HEK293 (cell line): ENCODE results near the gene OSCP1.

Experiments used
- CTCF ChIA-PET: fragments of 350-600 bp; formaldehyde crosslinking; extraction: SDS; loops from one replicate; lab custom pipeline; 2021; ENCODE audit warnings: antibody characterized with exemption; lab: Yijun Ruan, JAX
- POLR2A ChIA-PET: fragments of 300-600 bp; formaldehyde crosslinking; extraction: SDS; loops from one replicate; lab custom pipeline; 2020; ENCODE audit warnings: antibody characterized with exemption, inconsistent platforms; lab: Yijun Ruan, JAX
- H3K27ac ChIP-seq: fragments of 200-500 bp; sonication (Bioruptor generic); 2 replicates; pipeline ENCODE4 v1.5.1; 2014; ENCODE audit warnings: low read depth, low read length, control low read depth, inconsistent platforms; ENCODE audit errors: extremely low read depth
- H3K36me3 ChIP-seq, 2 experiments: fragments of 200-500 bp in 1 of 2; sonication (Bioruptor generic) in 1 of 2; 1 replicate in 1 of 2; 2 replicates in 1 of 2; pipeline ENCODE4 v1.5.1; 2014 to 2017; ENCODE audit warnings: inconsistent platforms in 2 of 2, low read length in 2 of 2; ENCODE audit not compliant: control insufficient read depth in 2 of 2, insufficient read depth in 1 of 2
- H3K4me1 ChIP-seq: fragments of 200-500 bp; sonication (Bioruptor generic); 2 replicates; pipeline ENCODE4 v1.5.1; 2014; ENCODE audit warnings: mild to moderate bottlenecking, low read length, inconsistent platforms; ENCODE audit not compliant: control insufficient read depth, insufficient read depth
- H3K4me3 ChIP-seq: 2 replicates; pipeline ENCODE4 v1.5.1; 2011; ENCODE audit warnings: low read depth, mild to moderate bottlenecking, control low read depth, low read length, moderate library complexity
- H3K9me3 ChIP-seq: fragments of 200-500 bp; sonication (Bioruptor generic); 2 replicates; pipeline ENCODE4 v1.5.1; 2014; ENCODE audit warnings: low read depth, low read length, inconsistent platforms; ENCODE audit not compliant: control insufficient read depth, insufficient read depth
- ELK4 ChIP-seq: IDR thresholded peaks from 2 replicates; pipeline ENCODE4 v1.6.1; 2011; ENCODE audit warnings: mild to moderate bottlenecking, low read depth, low read length, borderline replicate concordance
- GFI1B ChIP-seq: fragments of 450-650 bp; formaldehyde crosslinking; IDR thresholded peaks from 2 replicates; pipeline ENCODE4 v1.5.1; 2016; ENCODE audit warnings: missing biosample characterization, missing genetic modification characterization
- HOXC10 ChIP-seq: sonication (generic); formaldehyde crosslinking; IDR thresholded peaks from 2 replicates; pipeline ENCODE4 v1.8.1; 2023; ENCODE audit warnings: mild to moderate bottlenecking, missing genetic modification reagents
- PRDM2 ChIP-seq: fragments of 450-650 bp; formaldehyde crosslinking; IDR thresholded peaks from 2 replicates; pipeline ENCODE4 v1.5.1; 2016; ENCODE audit warnings: missing biosample characterization, missing genetic modification characterization, borderline replicate concordance
- SALL2 ChIP-seq: fragments of 450-650 bp; formaldehyde crosslinking; IDR thresholded peaks from 2 replicates; pipeline ENCODE4 v1.5.0; 2017; ENCODE audit warnings: missing biosample characterization, mild to moderate bottlenecking, missing genetic modification characterization, borderline replicate concordance
- ZBTB10 ChIP-seq: fragments of 450-650 bp; formaldehyde crosslinking; IDR thresholded peaks from 2 replicates; pipeline ENCODE4 v1.5.1; 2016; ENCODE audit warnings: missing biosample characterization, missing genetic modification characterization
- ZBTB20 ChIP-seq: fragments of 450-650 bp; formaldehyde crosslinking; IDR thresholded peaks from 2 replicates; pipeline ENCODE4 v1.5.1; 2016; ENCODE audit warnings: missing biosample characterization, missing genetic modification characterization
- ZBTB49 ChIP-seq: fragments of 450-650 bp; formaldehyde crosslinking; IDR thresholded peaks from 2 replicates; pipeline ENCODE4 v1.5.1; 2016; ENCODE audit warnings: missing biosample characterization, missing genetic modification characterization, low read depth
- ZNF18 ChIP-seq: fragments of 450-650 bp; formaldehyde crosslinking; IDR thresholded peaks from 2 replicates; pipeline ENCODE4 v1.5.1; 2016; ENCODE audit warnings: missing biosample characterization, missing genetic modification characterization
- ZNF19 ChIP-seq: fragments of 450-650 bp; formaldehyde crosslinking; IDR thresholded peaks from 2 replicates; pipeline ENCODE4; 2016; ENCODE audit warnings: missing biosample characterization, missing genetic modification characterization, low read depth
- ZNF274 ChIP-seq, 2 experiments: fragments of 200-500 bp in 1 of 2; fragments of 450-650 bp in 1 of 2; sonication (Bioruptor generic) in 1 of 2; formaldehyde crosslinking in 1 of 2; IDR thresholded peaks; 2 replicates each; pipeline versions ENCODE4 v1.5.1 to v1.6.1; 2014 to 2016; ENCODE audit warnings: borderline replicate concordance in 1 of 2, inconsistent platforms in 1 of 2, low read length in 1 of 2, missing biosample characterization in 1 of 2, missing genetic modification characterization in 1 of 2
- ZNF292 ChIP-seq: fragments of 450-650 bp; formaldehyde crosslinking; IDR thresholded peaks from 2 replicates; pipeline ENCODE4 v1.5.1; 2016; ENCODE audit warnings: low read depth, missing biosample characterization, missing genetic modification characterization, borderline replicate concordance
- ZNF530 ChIP-seq: fragments of 450-650 bp; formaldehyde crosslinking; IDR thresholded peaks from 2 replicates; pipeline ENCODE4 v1.5.1; 2016; ENCODE audit warnings: low read depth, missing biosample characterization, missing genetic modification characterization

OSCP1 gene

GRCh38 chr1:36419569-36419968, 30.7 kb downstream of the OSCP1 start:
- Histone ChIP-seq H3K36me3 (peaks cover 0 to 39% of the 10 kb centered on the region in 2 experiments; a peak in 1 of 3 replicates), H3K9me3 (no peaks in the 10 kb centered on the region), H3K27ac (no peak overlapping the region), H3K4me1 (no peaks in the 10 kb centered on the region), H3K4me3 (no peak overlapping the region)
- CTCF ChIA-PET, result interaction anchor here (0.5 to 2.0 kb wide), 18 partner anchors 9 to 1035 kb away, joined by 3 to 15 read pairs (median 3); partner anchors contain the start of genes THRAP3 and TRAPPC3
- TF ChIP-seq ZNF292, result no peak
- POLR2A ChIA-PET, result interaction anchor here (1.8 kb wide), 1 partner anchor 31 kb away, joined by 4 read pairs; the partner anchor contains the start of gene OSCP1

- Histone ChIP-seq H3K36me3 (peaks cover 0 to 37% of the 10 kb centered on the region in 2 experiments; a peak in 1 of 3 replicates), H3K4me3 (no peak overlapping the region), H3K4me1 (no peaks in the 10 kb centered on the region), H3K9me3 (no peaks in the 10 kb centered on the region), H3K27ac (no peak overlapping the region)
- TF ChIP-seq ZBTB20 (tag by site-specific recombination) (no peak), ELK4 (no peak), ZNF18 (no peak), SALL2 (tag by site-specific recombination) (no peak)
- ChIA-PET POLR2A (interaction anchor here (0.7 to 1.8 kb wide), 3 partner anchors 11 to 488 kb away, joined by 3 to 4 read pairs (median 3); partner anchors contain the start of genes AGO3 and OSCP1), CTCF (interaction anchor here (0.5 to 2.0 kb wide), 15 partner anchors 10 to 1035 kb away, joined by 3 to 15 read pairs (median 5); partner anchors contain the start of genes LSM10, THRAP3 and TRAPPC3)
These were observed 31.1 kb downstream of the OSCP1 start for GRCh38 chr1:36419140-36419539.

GRCh38 chr1:36417931-36418330, 32.3 kb downstream of the OSCP1 start:
- peaks cover 0 to 32% of the 10 kb centered on the region in 2 experiments; a peak in 1 of 3 replicates for H3K36me3 ChIP-seq
- CTCF ChIA-PET, result interaction anchor here (1.4 kb wide), 1 partner anchor 20 kb away, joined by 5 read pairs; the partner anchor contains the start of gene LSM10
- no peaks in the 10 kb centered on the region for H3K4me1 ChIP-seq
- no peak overlapping the region for H3K4me3 ChIP-seq
- POLR2A ChIA-PET, result interaction anchor here (1.8 kb wide), 1 partner anchor 33 kb away, joined by 4 read pairs; the partner anchor contains the start of gene OSCP1
- no peaks in the 10 kb centered on the region for H3K9me3 ChIP-seq
- H3K27ac ChIP-seq, result no peak overlapping the region
- TF ChIP-seq GFI1B (no peak), ZNF530 (tag by site-specific recombination) (no peak), ZNF274 (IDR thresholded peaks at IDR 0.05; ENCODE audit: low read length) (no peak), ZNF274 (tag by site-specific recombination; IDR thresholded peaks at IDR 0.05; ENCODE audit: borderline replicate concordance) (no peak), ZNF19 (tag by site-specific recombination) (no peak), ZBTB10 (no peak), PRDM2 (tag by site-specific recombination) (no peak), HOXC10 (CRISPR knock-in tag) (no peak), ZBTB49 (tag by site-specific recombination) (no peak)
